DND-41 (cell line): Measurements from ENCODE around the gene ATG2A.

Source experiments
- ATAC-seq: fragments of 200-7000 bp; cut with Tn5 transposase; 3 replicates; pipeline ENCODE4 v1.9.1; 2021; ENCODE audit warnings: low read depth; ENCODE audit not compliant: insufficient read depth
- DNase-seq: peaks from one replicate; pipeline ENCODE4 v3.0.0-alpha.2; 2020
- H2AFZ ChIP-seq: 2 replicates; pipeline ENCODE4 v1.6.0; 2012; ENCODE audit warnings: low read depth, low read length
- H3K27ac ChIP-seq: 2 replicates; pipeline ENCODE4 v1.5.1; 2012; ENCODE audit warnings: low read length, inconsistent platforms
- H3K27me3 ChIP-seq: fragments of 200-600 bp; sonication (generic); 2 replicates; pipeline ENCODE4 v1.6.0; 2012; ENCODE audit warnings: low read length, mild to moderate bottlenecking, inconsistent platforms; ENCODE audit not compliant: insufficient read depth, poor library complexity
- H3K36me3 ChIP-seq: 2 replicates; pipeline ENCODE4 v1.5.1; 2012; ENCODE audit warnings: low read length, inconsistent platforms; ENCODE audit not compliant: insufficient read depth
- H3K4me1 ChIP-seq: 2 replicates; pipeline ENCODE4 v1.5.1; 2012; ENCODE audit warnings: mild to moderate bottlenecking, low read length; ENCODE audit not compliant: insufficient read depth
- H3K4me2 ChIP-seq: 2 replicates; pipeline ENCODE4 v1.6.0; 2012; ENCODE audit warnings: mild to moderate bottlenecking, moderate library complexity, low read length, inconsistent platforms; ENCODE audit not compliant: insufficient read depth
- H3K4me3 ChIP-seq, 2 experiments: fragments of 200-600 bp in 1 of 2; shearing (Covaris generic) in 1 of 2; 2 replicates each; pipeline ENCODE4 v1.5.1; 2012 to 2016; ENCODE audit warnings: inconsistent platforms in 2 of 2, low read length in 2 of 2, mild to moderate bottlenecking in 2 of 2, low read depth in 1 of 2, moderate library complexity in 1 of 2
- H3K79me2 ChIP-seq: 2 replicates; pipeline ENCODE4 v1.6.0; 2012; ENCODE audit warnings: low read length, inconsistent platforms; ENCODE audit not compliant: insufficient read depth
- H3K9ac ChIP-seq: 2 replicates; pipeline ENCODE4 v1.6.0; 2012; ENCODE audit warnings: low read depth, mild to moderate bottlenecking, inconsistent platforms, low read length, moderate library complexity
- H3K9me3 ChIP-seq: 2 replicates; pipeline ENCODE4 v1.5.1; 2012; ENCODE audit warnings: low read length, moderate library complexity, mild to moderate bottlenecking, inconsistent platforms; ENCODE audit not compliant: insufficient read depth, severe bottlenecking
- H4K20me1 ChIP-seq: 2 replicates; pipeline ENCODE4 v1.6.0; 2012; ENCODE audit warnings: low read length; ENCODE audit not compliant: insufficient read depth
- EZH2 ChIP-seq: IDR thresholded peaks from 3 replicates; pipeline ENCODE4 v1.6.1; 2012; ENCODE audit warnings: borderline replicate concordance, low read depth, mild to moderate bottlenecking, moderate library complexity, low read length, inconsistent platforms; ENCODE audit not compliant: severe bottlenecking
- TF ChIP-seq, protein P1 (sequence below): IDR thresholded peaks from 2 replicates; pipeline ENCODE4 v1.5.1; 2012; ENCODE audit warnings: borderline replicate concordance, low read length, moderate library complexity, mild to moderate bottlenecking; ENCODE audit not compliant: poor library complexity, severe bottlenecking; ENCODE audit errors: extremely low read depth

Gene ATG2A

DNA sequence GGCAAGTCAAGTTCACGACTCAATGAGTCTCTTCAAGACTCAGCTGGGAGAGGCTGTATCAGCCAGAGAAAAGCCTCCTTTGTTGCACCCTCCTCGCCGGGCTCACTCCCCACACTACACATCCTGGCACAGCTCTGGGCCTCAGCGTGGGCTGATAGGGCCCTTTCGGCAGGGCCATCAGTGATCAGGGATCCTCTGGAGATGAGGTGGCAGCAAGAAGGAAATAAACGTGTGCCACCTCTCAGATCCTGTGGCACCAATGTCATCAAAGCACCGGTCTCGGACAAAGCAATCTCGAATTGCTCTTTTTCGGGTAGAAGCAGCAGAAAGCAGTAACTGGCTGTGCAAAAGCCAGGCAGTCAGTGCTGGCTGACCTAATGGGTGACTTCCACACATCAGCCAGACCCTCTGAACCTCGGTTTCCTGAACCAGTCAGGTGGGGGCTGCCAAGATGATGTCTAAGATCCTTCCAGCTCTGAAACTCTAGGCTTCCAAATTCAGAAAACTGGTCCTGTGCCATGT is 40.7 kb downstream of the ATG2A start:
- peaks cover 24% of the 10 kb centered on the region for H3K36me3 ChIP-seq
- H3K4me3 ChIP-seq = peak overlapping the region in 1 of 2 experiments; percentile 100; a peak in 2 of 4 replicates
- no peak overlapping the region for H3K27ac ChIP-seq
- no peak for DNase-seq
- H3K9me3 ChIP-seq = no peaks in the 10 kb centered on the region
- peak overlapping the region; percentile 81; the same call in 1 of the 2 replicates for H3K9ac ChIP-seq
- no peak overlapping the region for H2AFZ ChIP-seq
- peaks cover 36% of the 10 kb centered on the region for H3K79me2 ChIP-seq
- H4K20me1 ChIP-seq = peaks cover 26% of the 10 kb centered on the region
- TF ChIP-seq EZH2 = no peak
- TF ChIP-seq, protein P1, sequence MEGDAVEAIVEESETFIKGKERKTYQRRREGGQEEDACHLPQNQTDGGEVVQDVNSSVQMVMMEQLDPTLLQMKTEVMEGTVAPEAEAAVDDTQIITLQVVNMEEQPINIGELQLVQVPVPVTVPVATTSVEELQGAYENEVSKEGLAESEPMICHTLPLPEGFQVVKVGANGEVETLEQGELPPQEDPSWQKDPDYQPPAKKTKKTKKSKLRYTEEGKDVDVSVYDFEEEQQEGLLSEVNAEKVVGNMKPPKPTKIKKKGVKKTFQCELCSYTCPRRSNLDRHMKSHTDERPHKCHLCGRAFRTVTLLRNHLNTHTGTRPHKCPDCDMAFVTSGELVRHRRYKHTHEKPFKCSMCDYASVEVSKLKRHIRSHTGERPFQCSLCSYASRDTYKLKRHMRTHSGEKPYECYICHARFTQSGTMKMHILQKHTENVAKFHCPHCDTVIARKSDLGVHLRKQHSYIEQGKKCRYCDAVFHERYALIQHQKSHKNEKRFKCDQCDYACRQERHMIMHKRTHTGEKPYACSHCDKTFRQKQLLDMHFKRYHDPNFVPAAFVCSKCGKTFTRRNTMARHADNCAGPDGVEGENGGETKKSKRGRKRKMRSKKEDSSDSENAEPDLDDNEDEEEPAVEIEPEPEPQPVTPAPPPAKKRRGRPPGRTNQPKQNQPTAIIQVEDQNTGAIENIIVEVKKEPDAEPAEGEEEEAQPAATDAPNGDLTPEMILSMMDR = no peak
- no peak for ATAC-seq
- peaks cover 51% of the 10 kb centered on the region for H3K4me1 ChIP-seq
- H3K27me3 ChIP-seq = no peaks in the 10 kb centered on the region
- peak overlapping the region; percentile 93 for H3K4me2 ChIP-seq

- DNase-seq (no peak), ATAC-seq (no peak)
- Histone ChIP-seq H3K27ac (no peak overlapping the region), H4K20me1 (peaks cover 29% of the 10 kb centered on the region), H3K4me1 (peaks cover 44% of the 10 kb centered on the region), H3K4me3 (no peak overlapping the region), H2AFZ (no peak overlapping the region), H3K9ac (peak overlapping the region; percentile 81; the same call in 1 of the 2 replicates), H3K36me3 (peaks cover 31% of the 10 kb centered on the region), H3K9me3 (no peaks in the 10 kb centered on the region), H3K4me2 (peak overlapping the region; percentile 93), H3K79me2 (peaks cover 40% of the 10 kb centered on the region), H3K27me3 (no peaks in the 10 kb centered on the region)
- TF ChIP-seq, protein P1 = no peak
- no peak for TF ChIP-seq EZH2
Measured at GRCh38 chr11:64875369-64876228, 41.4 kb downstream of the ATG2A start.

- Histone ChIP-seq H3K27ac (no peak overlapping the region), H3K4me3 (no peak overlapping the region), H4K20me1 (peaks cover 38% of the 10 kb centered on the region), H3K36me3 (peaks cover 39% of the 10 kb centered on the region), H3K9ac (no peak overlapping the region), H3K27me3 (no peaks in the 10 kb centered on the region), H3K9me3 (no peaks in the 10 kb centered on the region), H2AFZ (no peak overlapping the region), H3K4me2 (no peak overlapping the region), H3K79me2 (peaks cover 45% of the 10 kb centered on the region), H3K4me1 (peaks cover 34% of the 10 kb centered on the region)
- no peak for ATAC-seq
- TF ChIP-seq, protein P1 = no peak
- no peak for TF ChIP-seq EZH2
- DNase-seq = no peak
Measured at GRCh38 chr11:64874308-64875240, 42.4 kb downstream of the ATG2A start.
